Spleen (tissue), 11 donors: ENCODE data around the gene FN1. TPM values are rescaled to one million over a fixed set of nuclear protein-coding genes. Genes with fewer than 3 reads are reported as not detected.
"Not testable (repeated sequence)": the region's sequence is repeated elsewhere in the genome, so short reads cannot be mapped to it uniquely, and the experiment has no call there.

Experiments used
- DNase-seq: peaks from one replicate; pipeline ENCODE4 v3.0.0-alpha.2; 2020
- H3K27ac ChIP-seq, 8 donors: fragments of 200-600 bp; sonication (generic) in 7 of 8; 1 replicate in 4 of 8; 2 replicates in 4 of 8; pipeline versions ENCODE4 v1.5.0 to v1.8.0; 2016 to 2021; ENCODE audit warnings: inconsistent platforms in 4 of 8, mild to moderate bottlenecking in 4 of 8, moderate library complexity in 1 of 8
- H3K27me3 ChIP-seq, 7 donors: fragments of 200-600 bp; sonication (generic) in 6 of 7; replicated peaks in 1 of 7; 1 replicate in 4 of 7; 2 replicates in 3 of 7; pipeline versions ENCODE4 v1.5.0 to v1.8.0; 2016 to 2021; ENCODE audit warnings: inconsistent platforms in 3 of 7, mild to moderate bottlenecking in 1 of 7
- H3K36me3 ChIP-seq, 6 donors: fragments of 200-600 bp; sonication (generic) in 5 of 6; 1 replicate in 4 of 6; 2 replicates in 2 of 6; pipeline versions ENCODE4 v1.5.0 to v1.8.0; 2016 to 2021; ENCODE audit warnings: inconsistent platforms in 2 of 6
- H3K4me1 ChIP-seq, 6 donors: fragments of 200-600 bp; sonication (generic) in 5 of 6; 1 replicate in 3 of 6; 2 replicates in 3 of 6; pipeline versions ENCODE4 v1.5.0 to v1.8.0; 2016 to 2021; ENCODE audit warnings: inconsistent platforms in 3 of 6
- H3K4me3 ChIP-seq, 8 donors: fragments of 200-600 bp; sonication (generic) in 7 of 8; 1 replicate in 4 of 8; 2 replicates in 4 of 8; pipeline versions ENCODE4 v1.5.0 to v1.8.0; 2016 to 2021; ENCODE audit warnings: inconsistent platforms in 4 of 8, mild to moderate bottlenecking in 4 of 8, moderate library complexity in 2 of 8
- H3K9me3 ChIP-seq, 8 donors: fragments of 200-600 bp; sonication (generic) in 7 of 8; 1 replicate in 4 of 8; 2 replicates in 4 of 8; pipeline versions ENCODE4 v1.5.0 to v1.8.0; 2016 to 2021; ENCODE audit warnings: inconsistent platforms in 4 of 8
- CTCF ChIP-seq, 11 experiments: fragments of 200-600 bp in 7 of 11; fragments of 450-650 bp in 4 of 11; sonication (generic) in 4 of 11; IDR thresholded peaks in 8 of 11; conservative IDR thresholded peaks in 3 of 11; 1 replicate in 7 of 11; 2 replicates in 4 of 11; pipeline versions ENCODE4 v1.4.0 to v1.8.0; 2016 to 2021; ENCODE audit warnings: antibody characterized with exemption in 11 of 11, inconsistent platforms in 4 of 11, mild to moderate bottlenecking in 1 of 11
- POLR2A ChIP-seq, 3 donors: fragments of 450-650 bp; IDR thresholded peaks; one replicate each; pipeline ENCODE4 v1.5.1; 2017; ENCODE audit warnings: antibody characterized with exemption in 3 of 3, mild to moderate bottlenecking in 1 of 3
- POLR2AphosphoS5 ChIP-seq, 3 donors: sonication (generic); formaldehyde crosslinking; IDR thresholded peaks; one replicate each; pipeline ENCODE4 v1.5.1; 2017; ENCODE audit warnings: antibody characterized with exemption in 3 of 3
- WGBS, 5 donors: extraction: QIAGEN DNeasy Blood & Tissue Kit in 3 of 5; methylation state at CpG; one replicate each; pipeline versions ENCODE4 v1.1.5 to v1.1.7; 2013 to 2018; 5-methylcytosine and 5-hydroxymethylcytosine counted together
- intact Hi-C: fragments of 100-400 bp; cut with DNase I; formaldehyde crosslinking; loops from one replicate; pipeline ENCODE4 v1.15.0; 2023; ENCODE audit warnings: low total_unique reads
- polyA plus RNA-seq, 3 donors: library from polyadenylated mRNA; stranded (reverse); fragments of 200-250 nt; gene quantifications; one replicate each; pipeline ENCODE4 v1.2.1, GENCODE V29; 2013
- total RNA-seq, 7 donors: library from RNA; depleted of rRNA in 3 of 7; stranded (reverse); fragments of >200 nt in 3 of 7; fragmentation: NEBNext Ultra II Directional in 4 of 7; extraction: Animal tissue kit (Norgen Biotek cat#: 25700) in 4 of 7; gene quantifications; one replicate each; pipeline versions ENCODE4 v1.1.0 to v1.2.1, GENCODE V29; 2016 to 2021
- donor health status: healthy with polysubstance abuse.
- donor health status: DM: no; HTN: no; CAD: no; lungs with moderate emphysema.
- donor health status: DM: no; HTN: no; CAD: no.
- donor health status: Bipolar disorder and iron deficiency.
- donor health status: healthy.
- donor health status: DM: no; HTN: no; CAD: no.
- donor health status: DM: yes; HTN: yes; CAD: no.

FN1 gene
- total and polyA plus RNA-seq, 10 donors = 28.0 to 104 (median 35.8) TPM

GRCh38 chr2:215409331-215410127, 26.3 kb downstream of the FN1 start:
- Histone ChIP-seq H3K4me3 (no peak overlapping the region), H3K4me1 (no peaks in the 10 kb centered on the region), H3K27ac (no peak overlapping the region), H3K36me3 (no peaks in the 10 kb centered on the region), H3K9me3 (no peaks in the 10 kb centered on the region), H3K27me3 (peaks cover 0 to 9% (median 0%) of the 10 kb centered on the region in 7 donors)
- DNase-seq = no peak
- intact Hi-C loops = no loop called here
- TF ChIP-seq POLR2AphosphoS5 (IDR thresholded peaks at IDR 0.05) (no peak), CTCF (IDR thresholded peaks at IDR 0.05 in 8 of 11, conservative IDR thresholded peaks at IDR 0.05 in 3 of 11) (no peak)
- 86 to 92% (median 91%) methylated on average over 18 of the region's 18 CpGs for WGBS, 5 donors

GRCh38 chr2:215408441-215408840, 27.4 kb downstream of the FN1 start:
- H3K4me3 ChIP-seq, H3K36me3 ChIP-seq, H3K9me3 ChIP-seq, intact Hi-C loops, DNase-seq, H3K4me1 ChIP-seq, H3K27me3 ChIP-seq, H3K27ac ChIP-seq: not testable (repeated sequence)
- 82 to 96% (median 92%) methylated on average over 7 of the region's 7 CpGs for WGBS, 5 donors

- no peaks in the 10 kb centered on the region for H3K36me3 ChIP-seq
- no peak for DNase-seq
- intact Hi-C loops = no loop called here
- peaks cover 0 to 4% (median 0%) of the 10 kb centered on the region in 7 donors for H3K27me3 ChIP-seq
- WGBS, 5 donors = 68 to 81% (median 75%) methylated on average over 10 of the region's 10 CpGs
- no peak for TF ChIP-seq POLR2AphosphoS5 (IDR thresholded peaks at IDR 0.05)
- TF ChIP-seq CTCF (IDR thresholded peaks at IDR 0.05 in 8 of 11, conservative IDR thresholded peaks at IDR 0.05 in 3 of 11) = no peak
- no peaks in the 10 kb centered on the region for H3K9me3 ChIP-seq
- H3K4me3 ChIP-seq = no peak overlapping the region
- H3K4me1 ChIP-seq = no peaks in the 10 kb centered on the region
- H3K27ac ChIP-seq = no peak overlapping the region
Measured at GRCh38 chr2:215407590-215408264, 28.1 kb downstream of the FN1 start.

- intact Hi-C loops = no loop called here
- DNase-seq = no peak
- WGBS, 5 donors = 86 to 95% (median 88%) methylated on average over 3 of the region's 3 CpGs
- Histone ChIP-seq H3K27ac (no peak overlapping the region), H3K36me3 (no peaks in the 10 kb centered on the region), H3K4me1 (no peaks in the 10 kb centered on the region), H3K27me3 (peaks cover 0 to 4% (median 0%) of the 10 kb centered on the region in 7 donors), H3K4me3 (no peak overlapping the region), H3K9me3 (no peaks in the 10 kb centered on the region)
- no peak for TF ChIP-seq CTCF (IDR thresholded peaks at IDR 0.05 in 8 of 11, conservative IDR thresholded peaks at IDR 0.05 in 3 of 11)
- no peak for TF ChIP-seq POLR2A (IDR thresholded peaks at IDR 0.05)
- no peak for TF ChIP-seq POLR2AphosphoS5 (IDR thresholded peaks at IDR 0.05)
Measured at GRCh38 chr2:215407061-215407460, 28.8 kb downstream of the FN1 start.
